Measurements from ENCODE around the gene ADAMTSL1.

Gene ADAMTSL1

GRCh38 chr9:18703901-18704379 is 230.0 kb downstream of the ADAMTSL1 start:
- DNase-seq, result no peak

GRCh38 chr9:18705796-18706392 is 231.9 kb downstream of the ADAMTSL1 start:
- no peak for DNase-seq

GRCh38 chr9:18706648-18707047 is 232.7 kb downstream of the ADAMTSL1 start:
- no peak for DNase-seq

- DNase-seq, result no peak
Measured at GRCh38 chr9:18707061-18707461, 233.1 kb downstream of the ADAMTSL1 start.

- no peak for DNase-seq
Measured at GRCh38 chr9:18707489-18708205, 233.7 kb downstream of the ADAMTSL1 start.

- DNase-seq, result no peak
Measured at GRCh38 chr9:18708429-18708828, 234.5 kb downstream of the ADAMTSL1 start.

GRCh38 chr9:18710065-18710464 is 236.1 kb downstream of the ADAMTSL1 start:
- no peak for DNase-seq

GRCh38 chr9:18717759-18718158 is 243.8 kb downstream of the ADAMTSL1 start:
- DNase-seq, result no peak

GRCh38 chr9:18718393-18718792 is 244.4 kb downstream of the ADAMTSL1 start:
- DNase-seq, result no peak

GRCh38 chr9:18718932-18719331 is 245.0 kb downstream of the ADAMTSL1 start:
- DNase-seq, result no peak

- DNase-seq, result no peak
Measured at GRCh38 chr9:18720691-18721090, 246.7 kb downstream of the ADAMTSL1 start.

GRCh38 chr9:18721267-18721994 is 247.5 kb downstream of the ADAMTSL1 start:
- DNase-seq, result no peak

- no peak for DNase-seq
Measured at GRCh38 chr9:18721995-18722310, 248.0 kb downstream of the ADAMTSL1 start.

GRCh38 chr9:18722882-18723281 is 248.9 kb downstream of the ADAMTSL1 start:
- DNase-seq, result no peak

- DNase-seq, result no peak
Measured at GRCh38 chr9:18723366-18723765, 249.4 kb downstream of the ADAMTSL1 start.

GRCh38 chr9:18726546-18726945 is 252.6 kb downstream of the ADAMTSL1 start:
- no peak for DNase-seq

- no peak for DNase-seq
Measured at GRCh38 chr9:18727904-18728303, 254.0 kb downstream of the ADAMTSL1 start.

GRCh38 chr9:18728642-18729041 is 254.7 kb downstream of the ADAMTSL1 start:
- DNase-seq, result no peak

GRCh38 chr9:18730241-18730640 is 256.3 kb downstream of the ADAMTSL1 start:
- no peak for DNase-seq

- no peak for DNase-seq
Measured at GRCh38 chr9:18739127-18739526, 265.2 kb downstream of the ADAMTSL1 start.

- DNase-seq, result no peak
Measured at GRCh38 chr9:18739641-18740318, 265.8 kb downstream of the ADAMTSL1 start.

- no peak for DNase-seq
Measured at GRCh38 chr9:18741359-18741758, 267.4 kb downstream of the ADAMTSL1 start.

GRCh38 chr9:18741945-18742344 is 268.0 kb downstream of the ADAMTSL1 start:
- DNase-seq, result no peak
